Measurements from ENCODE around the gene ANKRD9. TPM values are rescaled to one million over a fixed set of nuclear protein-coding genes. Genes with fewer than 3 reads are reported as not detected.
A peak's percentile ranks its signal among the peaks of the same experiment; 100 is the strongest.
"Not testable (repeated sequence)": the region's sequence is repeated elsewhere in the genome, so short reads cannot be mapped to it uniquely, and the experiment has no call there.

ANKRD9 gene
- total RNA-seq, 4 donors from 2014 or later = 171 to 504 (median 319) TPM

GRCh38 chr14:102524451-102525218, 15.1 kb upstream of the ANKRD9 start:
- 0 to 1% methylated on average over 5 to 13 of the region's 32 CpGs for WGBS, 2 donors (ENCODE audit: low coverage in 1 of 2)
- peak; percentile 100 for DNase-seq
- Histone ChIP-seq H3K27me3 (no peaks in the 10 kb centered on the region), H3K4me1 (peaks cover 17 to 33% (median 29%) of the 10 kb centered on the region in 4 donors), H3K36me3 (no peaks in the 10 kb centered on the region), H3K9me3 (no peaks in the 10 kb centered on the region), H3K4me3 (peak overlapping the region; percentile 35 to 63 (median 42)), H3K27ac (peak overlapping the region; percentile 87 to 94 (median 89))
- in situ Hi-C loops (cut with MboI; ENCODE audit: low pct_ligation_motif_present in 1 of 4, low pct_unique_long_range_greater_than_20kb in 1 of 4, low sequenced_read_pairs in 3 of 4) = loop anchor here in 2 of 4 donors (10.0 to 25.0 kb wide), 2 partner anchors 70 to 162 kb away; partner anchors contain the start of genes CINP (in 1 of the 2), RCOR1 (in 1 of the 2) and TECPR2 (in 1 of the 2)
- intact Hi-C loops (cut with DNase I; ENCODE audit: low total_unique reads) = loop anchor here (2.0 kb wide), 1 partner anchor 68 kb away; the partner anchor contains the start of gene RCOR1
- TF ChIP-seq POLR2A (IDR thresholded peaks at IDR 0.05) = peak; percentile 90
- TF ChIP-seq EP300 (IDR thresholded peaks at IDR 0.05; ENCODE audit: low read depth) = no peak
- TF ChIP-seq CTCF (IDR thresholded peaks at IDR 0.05) = peak; percentile 98 to 100 (median 100)
- TF ChIP-seq POLR2AphosphoS5 (IDR thresholded peaks at IDR 0.05) = peak; percentile 81 to 87 (median 83)

GRCh38 chr14:102523569-102524450, 14.2 kb upstream of the ANKRD9 start:
- 0 to 27% methylated on average over 2 to 34 of the region's 34 CpGs for WGBS, 2 donors (ENCODE audit: low coverage in 1 of 2)

GRCh38 chr14:102523200-102523568, 13.6 kb upstream of the ANKRD9 start:
- Histone ChIP-seq H3K4me3 (peak overlapping the region in 1 of 4 donors; percentile 63), H3K27ac (peak overlapping the region; percentile 87 to 94 (median 89)), H3K4me1 (peaks cover 14 to 31% (median 27%) of the 10 kb centered on the region in 4 donors), H3K27me3 (no peaks in the 10 kb centered on the region), H3K36me3 (no peaks in the 10 kb centered on the region), H3K9me3 (no peaks in the 10 kb centered on the region)
- 32 to 36% methylated on average over 2 to 3 of the region's 3 CpGs for WGBS, 2 donors (ENCODE audit: low coverage in 1 of 2)
- intact Hi-C loops (cut with DNase I; ENCODE audit: low total_unique reads) (no loop called here), in situ Hi-C loops (cut with MboI; ENCODE audit: low pct_ligation_motif_present in 1 of 4, low pct_unique_long_range_greater_than_20kb in 1 of 4, low sequenced_read_pairs in 3 of 4) (loop anchor here in 2 of 4 donors (10.0 to 25.0 kb wide), 2 partner anchors 72 to 161 kb away; partner anchors contain the start of genes CINP (in 1 of the 2), RCOR1 (in 1 of the 2) and TECPR2 (in 1 of the 2))
- no peak for DNase-seq
- TF ChIP-seq EP300 (IDR thresholded peaks at IDR 0.05; ENCODE audit: low read depth) (no peak), POLR2A (IDR thresholded peaks at IDR 0.05) (no peak)

More at GRCh38 chr14:102523569-102524450, 14.2 kb upstream of the ANKRD9 start:
- in situ Hi-C loops (cut with MboI; ENCODE audit: low pct_ligation_motif_present in 1 of 4, low pct_unique_long_range_greater_than_20kb in 1 of 4, low sequenced_read_pairs in 3 of 4) (loop anchor here in 2 of 4 donors (10.0 to 25.0 kb wide), 2 partner anchors 71 to 162 kb away; partner anchors contain the start of genes CINP (in 1 of the 2), RCOR1 (in 1 of the 2) and TECPR2 (in 1 of the 2)), intact Hi-C loops (cut with DNase I; ENCODE audit: low total_unique reads) (loop anchor here (2.0 kb wide), 1 partner anchor 69 kb away; the partner anchor contains the start of gene RCOR1)
- DNase-seq = peak; percentile 82
- peak; percentile 43 for TF ChIP-seq POLR2A (IDR thresholded peaks at IDR 0.05)
- TF ChIP-seq CTCF (IDR thresholded peaks at IDR 0.05) = no peak
- peak in 2 of 3 donors; percentile 48 to 61 for TF ChIP-seq POLR2AphosphoS5 (IDR thresholded peaks at IDR 0.05)
- Histone ChIP-seq H3K4me1 (peaks cover 17 to 33% (median 29%) of the 10 kb centered on the region in 4 donors), H3K27me3 (no peaks in the 10 kb centered on the region), H3K4me3 (peak overlapping the region in 3 of 4 donors; percentile 26 to 63 (median 40)), H3K9me3 (no peaks in the 10 kb centered on the region), H3K27ac (peak overlapping the region; percentile 87 to 94 (median 89)), H3K36me3 (no peaks in the 10 kb centered on the region)

GRCh38 chr14:102519709-102520108, 10.1 kb upstream of the ANKRD9 start:
- H3K27me3 ChIP-seq; intact Hi-C loops (cut with DNase I; ENCODE audit: low total_unique reads); H3K4me3 ChIP-seq; H3K9me3 ChIP-seq; H3K36me3 ChIP-seq; H3K27ac ChIP-seq; DNase-seq: not testable (repeated sequence)
- WGBS, 2 donors (ENCODE audit: low coverage in 1 of 2) = 84 to 100% methylated on average over 1 to 5 of the region's 5 CpGs
- H3K4me1 ChIP-seq = peaks cover 13 to 24% (median 21%) of the 10 kb centered on the region in 4 donors
- in situ Hi-C loops (cut with MboI; ENCODE audit: low pct_ligation_motif_present in 1 of 4, low pct_unique_long_range_greater_than_20kb in 1 of 4, low sequenced_read_pairs in 3 of 4) = loop anchor here (5.0 to 25.0 kb wide), 5 partner anchors 75 to 157 kb away; partner anchors contain the start of genes CINP (in 1 of the 4), RCOR1 (in 1 of the 4) and TECPR2 (in 1 of the 4)

All from transverse colon (tissue), 4 donors.